DOHH2 (cell line): ENCODE data around the gene NHSL2.

ENCODE experiments used
- H3F3A ChIP-seq: fragments of 200-600 bp; sonication (generic), shearing (Covaris generic); 2 replicates; pipeline ENCODE4 v1.6.0; 2016; ENCODE audit warnings: antibody characterized with exemption, mild to moderate bottlenecking; ENCODE audit not compliant: control insufficient read depth, insufficient read depth
- H3K27ac ChIP-seq: fragments of 200-600 bp; sonication (generic); 2 replicates; pipeline ENCODE4 v1.5.1; 2014; ENCODE audit warnings: low read depth, mild to moderate bottlenecking, low read length, moderate library complexity
- H3K27me3 ChIP-seq: fragments of 200-600 bp; sonication (generic); 2 replicates; pipeline ENCODE4 v1.6.1; 2014; ENCODE audit warnings: mild to moderate bottlenecking, low read length, mixed read lengths; ENCODE audit not compliant: control insufficient read depth
- H3K36me3 ChIP-seq: fragments of 200-600 bp; sonication (generic); 2 replicates; pipeline ENCODE4 v1.6.1; 2014; ENCODE audit warnings: mild to moderate bottlenecking, low read length, moderate library complexity, mixed read lengths; ENCODE audit not compliant: control insufficient read depth
- H3K4me1 ChIP-seq: fragments of 200-600 bp; sonication (generic); 2 replicates; pipeline ENCODE4 v1.6.1; 2014; ENCODE audit warnings: mild to moderate bottlenecking, low read length, mixed read lengths; ENCODE audit not compliant: control insufficient read depth
- H3K4me2 ChIP-seq: fragments of 200-600 bp; sonication (generic); 2 replicates; pipeline ENCODE4 v1.6.0; 2014; ENCODE audit warnings: mild to moderate bottlenecking, low read length, moderate library complexity
- H3K4me3 ChIP-seq: fragments of 200-600 bp; sonication (generic); 2 replicates; pipeline ENCODE4 v1.5.1; 2014; ENCODE audit warnings: mild to moderate bottlenecking, low read length, mixed read lengths
- H3K79me2 ChIP-seq: fragments of 200-600 bp; sonication (generic); 2 replicates; pipeline ENCODE4 v1.6.1; 2014; ENCODE audit warnings: mild to moderate bottlenecking, low read length, mixed read lengths; ENCODE audit not compliant: control insufficient read depth
- H3K9me2 ChIP-seq: fragments of 200-600 bp; sonication (generic); replicated peaks from 2 replicates; pipeline ENCODE4 v1.6.1; 2014; ENCODE audit warnings: mild to moderate bottlenecking, low read length, mixed read lengths; ENCODE audit not compliant: control insufficient read depth
- H3K9me3 ChIP-seq: fragments of 200-600 bp; sonication (generic); 2 replicates; pipeline ENCODE4 v1.6.1; 2014; ENCODE audit warnings: antibody characterized with exemption, low read length, mixed read lengths; ENCODE audit not compliant: control insufficient read depth, insufficient read depth
- H4K20me1 ChIP-seq: fragments of 200-600 bp; sonication (generic); 2 replicates; pipeline ENCODE4 v1.6.0; 2014; ENCODE audit warnings: low read depth, mild to moderate bottlenecking, antibody characterized with exemption, low read length, moderate library complexity; ENCODE audit not compliant: control insufficient read depth, insufficient read depth
- CTCF ChIP-seq: fragments of 200-600 bp; sonication (generic); IDR thresholded peaks from one replicate; pipeline ENCODE4 v1.5.1; 2014; ENCODE audit warnings: antibody characterized with exemption, mild to moderate bottlenecking, low read depth, low read length; ENCODE audit not compliant: poor library complexity, severe bottlenecking
- EZH2phosphoT487 ChIP-seq: fragments of 200-600 bp; sonication (generic); IDR thresholded peaks from 2 replicates; pipeline ENCODE4 v1.6.1; 2017; ENCODE audit warnings: borderline replicate concordance, mild to moderate bottlenecking, antibody characterized with exemption, low read length, moderate library complexity, mixed read lengths

The NHSL2 gene

GRCh38 chrX:72025236-72025770 lies 114.7 kb downstream of the NHSL2 start:
- H3K79me2 ChIP-seq, result no peaks in the 10 kb centered on the region
- no peak for TF ChIP-seq EZH2phosphoT487
- TF ChIP-seq CTCF, result no peak
- H3K4me3 ChIP-seq, result no peak overlapping the region
- no peaks in the 10 kb centered on the region for H3K4me1 ChIP-seq
- H3K27ac ChIP-seq, result no peak overlapping the region
- no peaks in the 10 kb centered on the region for H3K9me2 ChIP-seq
- H3K4me2 ChIP-seq, result no peak overlapping the region
- no peaks in the 10 kb centered on the region for H3K9me3 ChIP-seq
- no peaks in the 10 kb centered on the region for H3F3A ChIP-seq
- no peaks in the 10 kb centered on the region for H3K36me3 ChIP-seq
- no peaks in the 10 kb centered on the region; the same call in 1 of the 2 replicates for H3K27me3 ChIP-seq
- no peaks in the 10 kb centered on the region for H4K20me1 ChIP-seq

GRCh38 chrX:72026341-72027023 lies 115.8 kb downstream of the NHSL2 start:
- H3K4me3 ChIP-seq, result no peak overlapping the region
- H3K9me2 ChIP-seq, result no peaks in the 10 kb centered on the region
- TF ChIP-seq CTCF, result no peak
- TF ChIP-seq EZH2phosphoT487, result no peak
- H3K4me1 ChIP-seq, result no peaks in the 10 kb centered on the region
- no peaks in the 10 kb centered on the region for H3K27me3 ChIP-seq
- H3F3A ChIP-seq, result no peaks in the 10 kb centered on the region
- no peaks in the 10 kb centered on the region for H3K79me2 ChIP-seq
- H3K36me3 ChIP-seq, result no peaks in the 10 kb centered on the region
- no peaks in the 10 kb centered on the region for H4K20me1 ChIP-seq
- H3K9me3 ChIP-seq, result no peaks in the 10 kb centered on the region
- no peak overlapping the region for H3K4me2 ChIP-seq
- H3K27ac ChIP-seq, result no peak overlapping the region

- Histone ChIP-seq H4K20me1 (no peaks in the 10 kb centered on the region), H3K4me3 (no peak overlapping the region), H3K4me2 (no peak overlapping the region), H3K27ac (no peak overlapping the region), H3F3A (no peaks in the 10 kb centered on the region), H3K79me2 (no peaks in the 10 kb centered on the region), H3K36me3 (no peaks in the 10 kb centered on the region), H3K9me2 (no peaks in the 10 kb centered on the region), H3K4me1 (no peaks in the 10 kb centered on the region), H3K9me3 (no peaks in the 10 kb centered on the region), H3K27me3 (no peaks in the 10 kb centered on the region)
- TF ChIP-seq EZH2phosphoT487 (no peak), CTCF (no peak)
Measured at GRCh38 chrX:72027024-72027913, 116.6 kb downstream of the NHSL2 start.
